OCI-LY7 (cell line): Measurements from ENCODE around the gene TSHZ2.

ENCODE experiments used
- CTCF ChIP-seq: fragments of 200-600 bp; sonication (generic); conservative IDR thresholded peaks from 2 replicates; pipeline ENCODE4 v1.5.1; 2014; ENCODE audit warnings: mild to moderate bottlenecking, antibody characterized with exemption, low read length, moderate library complexity, mixed read lengths
- EZH2phosphoT487 ChIP-seq: fragments of 200-600 bp; sonication (generic); IDR thresholded peaks from 2 replicates; pipeline ENCODE4 v1.6.1; 2018; ENCODE audit warnings: low read depth, borderline replicate concordance, mild to moderate bottlenecking, mixed run types, antibody characterized with exemption, low read length, moderate library complexity, mixed read lengths

- TF ChIP-seq CTCF (no peak), EZH2phosphoT487 (no peak)
Observed at GRCh38 chr20:53227523-53227922, 255.4 kb downstream of the TSHZ2 start.
